HG03521 (cell line): Measurements from ENCODE around the gene KDM7A.
A peak's percentile ranks its signal among the peaks of the same experiment; 100 is the strongest.

Source experiments
- ATAC-seq: cut with Tn5 transposase; IDR thresholded peaks from one replicate; pipeline ENCODE4 v1.9.1; 2021; ENCODE audit warnings: mild to moderate bottlenecking, moderate library complexity; ENCODE audit not compliant: unreplicated experiment

Gene KDM7A, protein sequence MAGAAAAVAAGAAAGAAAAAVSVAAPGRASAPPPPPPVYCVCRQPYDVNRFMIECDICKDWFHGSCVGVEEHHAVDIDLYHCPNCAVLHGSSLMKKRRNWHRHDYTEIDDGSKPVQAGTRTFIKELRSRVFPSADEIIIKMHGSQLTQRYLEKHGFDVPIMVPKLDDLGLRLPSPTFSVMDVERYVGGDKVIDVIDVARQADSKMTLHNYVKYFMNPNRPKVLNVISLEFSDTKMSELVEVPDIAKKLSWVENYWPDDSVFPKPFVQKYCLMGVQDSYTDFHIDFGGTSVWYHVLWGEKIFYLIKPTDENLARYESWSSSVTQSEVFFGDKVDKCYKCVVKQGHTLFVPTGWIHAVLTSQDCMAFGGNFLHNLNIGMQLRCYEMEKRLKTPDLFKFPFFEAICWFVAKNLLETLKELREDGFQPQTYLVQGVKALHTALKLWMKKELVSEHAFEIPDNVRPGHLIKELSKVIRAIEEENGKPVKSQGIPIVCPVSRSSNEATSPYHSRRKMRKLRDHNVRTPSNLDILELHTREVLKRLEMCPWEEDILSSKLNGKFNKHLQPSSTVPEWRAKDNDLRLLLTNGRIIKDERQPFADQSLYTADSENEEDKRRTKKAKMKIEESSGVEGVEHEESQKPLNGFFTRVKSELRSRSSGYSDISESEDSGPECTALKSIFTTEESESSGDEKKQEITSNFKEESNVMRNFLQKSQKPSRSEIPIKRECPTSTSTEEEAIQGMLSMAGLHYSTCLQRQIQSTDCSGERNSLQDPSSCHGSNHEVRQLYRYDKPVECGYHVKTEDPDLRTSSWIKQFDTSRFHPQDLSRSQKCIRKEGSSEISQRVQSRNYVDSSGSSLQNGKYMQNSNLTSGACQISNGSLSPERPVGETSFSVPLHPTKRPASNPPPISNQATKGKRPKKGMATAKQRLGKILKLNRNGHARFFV

DNA sequence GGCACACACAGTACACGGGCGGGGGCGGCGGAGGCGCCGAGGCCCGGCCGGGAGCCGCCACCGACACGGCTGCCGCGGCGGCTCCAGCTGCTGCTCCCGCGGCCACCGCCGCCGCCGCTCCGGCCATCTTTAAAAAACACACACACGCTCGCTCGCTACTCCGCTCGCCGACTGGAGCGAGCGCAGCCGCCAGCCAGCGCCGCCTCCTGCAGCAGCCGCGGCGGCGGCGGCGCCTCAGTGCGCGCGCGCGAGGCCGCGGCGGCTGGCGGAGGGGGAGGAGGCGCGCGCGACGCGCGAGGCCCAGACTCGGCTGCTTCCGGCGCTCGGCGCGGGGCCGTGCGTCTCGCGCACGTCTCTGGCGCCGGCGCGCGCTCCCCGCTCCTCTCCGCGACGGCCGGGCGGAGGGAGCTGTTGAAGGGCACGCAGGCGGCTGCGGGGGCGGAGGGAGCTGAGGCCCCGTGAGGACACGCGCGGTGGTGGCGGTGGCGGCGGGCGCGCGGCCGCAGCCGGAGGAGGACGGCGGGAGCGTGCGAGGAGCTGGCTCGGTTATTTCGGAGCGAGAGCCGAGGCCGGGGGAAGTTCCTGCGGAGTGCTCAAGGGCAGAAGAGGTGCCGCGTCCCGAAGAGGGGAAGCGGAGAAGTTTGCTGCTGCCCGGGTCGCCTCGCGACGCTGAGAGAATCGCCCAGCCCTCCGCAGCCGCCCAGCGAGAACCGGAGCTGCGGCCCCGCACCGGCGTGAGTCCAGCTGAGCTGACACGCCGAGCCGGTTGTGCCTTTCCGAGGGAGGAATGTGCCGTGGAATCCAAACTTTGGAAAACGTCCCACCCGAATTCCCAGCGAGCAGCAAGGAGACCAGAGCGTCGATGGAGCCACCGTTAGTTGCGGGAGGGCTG is at the start of gene KDM7A:
Gene KDM7A, minus strand, starts transcription at position 173 of the 892 bp plus-strand sequence. Its CDS starts 46 bp downstream, at position 127.
- ATAC-seq = peak; percentile 69

GRCh38 chr7:140225562-140226249 is 48.9 kb upstream of the KDM7A start:
- no peak for ATAC-seq

GRCh38 chr7:140223515-140224221 is 46.9 kb upstream of the KDM7A start:
- ATAC-seq = no peak

DNA sequence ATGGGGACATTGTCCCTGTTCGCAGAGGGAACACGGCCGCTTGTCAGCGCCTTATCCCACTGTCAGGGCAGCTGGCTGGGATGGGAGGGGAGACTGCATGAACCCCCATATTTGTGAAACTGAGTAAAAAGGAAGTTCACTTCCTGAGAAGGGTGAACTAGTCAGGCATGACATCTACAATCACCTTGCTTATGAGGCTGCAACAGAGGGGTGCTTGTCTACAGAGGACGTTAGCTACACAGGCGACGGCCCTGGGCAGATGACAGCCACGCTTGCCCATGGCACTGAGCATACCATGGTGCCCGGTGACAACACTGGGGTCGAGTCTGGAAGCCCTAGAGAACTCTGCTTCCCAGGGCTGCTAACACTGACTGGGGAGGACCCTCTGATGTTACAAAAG is 46.0 kb upstream of the KDM7A start:
- ATAC-seq = no peak

DNA sequence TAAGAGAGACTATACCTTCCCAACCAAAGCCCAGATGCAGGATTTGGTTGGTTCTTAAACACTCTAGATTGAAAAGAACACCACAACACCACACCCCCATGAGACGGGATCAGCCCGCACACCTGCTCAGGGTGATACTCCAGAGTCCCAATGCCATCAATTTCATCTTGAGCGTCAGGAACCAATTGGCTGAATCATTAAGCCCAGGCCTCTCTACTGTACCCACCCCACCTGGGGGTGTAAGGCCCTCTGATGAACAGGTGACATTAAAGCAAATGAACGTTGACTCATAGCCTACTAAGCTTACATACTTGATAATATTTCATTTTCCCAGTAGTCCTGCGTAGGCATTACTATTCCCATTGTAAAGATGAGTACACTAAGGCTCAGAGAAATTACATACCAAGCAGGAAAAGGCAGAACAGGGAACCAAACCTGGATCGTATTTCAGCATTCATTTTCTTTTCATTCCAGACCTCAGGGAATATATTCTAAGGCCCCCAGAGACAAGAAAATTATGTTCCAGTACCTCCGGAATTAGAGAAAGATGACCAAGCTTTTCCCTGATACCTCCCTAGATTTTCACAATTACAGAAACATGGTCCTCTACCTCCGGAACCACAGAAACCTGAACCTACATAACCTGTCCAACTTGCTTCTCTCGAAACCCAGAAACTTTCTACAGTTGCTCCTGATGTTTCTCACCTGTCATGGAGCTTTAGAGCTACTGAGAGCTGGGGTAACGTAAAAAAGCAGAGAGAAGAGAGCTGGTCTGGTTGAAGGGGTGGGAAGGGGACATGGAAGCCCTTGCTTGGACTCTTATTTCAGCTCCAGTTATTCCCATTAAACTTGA is 43.1 kb upstream of the KDM7A start:
- ATAC-seq = no peak

- no peak for ATAC-seq
These were observed 41.9 kb upstream of the KDM7A start for GRCh38 chr7:140218656-140219055.

GRCh38 chr7:140217750-140218501 is 41.1 kb upstream of the KDM7A start:
- ATAC-seq = no peak

DNA sequence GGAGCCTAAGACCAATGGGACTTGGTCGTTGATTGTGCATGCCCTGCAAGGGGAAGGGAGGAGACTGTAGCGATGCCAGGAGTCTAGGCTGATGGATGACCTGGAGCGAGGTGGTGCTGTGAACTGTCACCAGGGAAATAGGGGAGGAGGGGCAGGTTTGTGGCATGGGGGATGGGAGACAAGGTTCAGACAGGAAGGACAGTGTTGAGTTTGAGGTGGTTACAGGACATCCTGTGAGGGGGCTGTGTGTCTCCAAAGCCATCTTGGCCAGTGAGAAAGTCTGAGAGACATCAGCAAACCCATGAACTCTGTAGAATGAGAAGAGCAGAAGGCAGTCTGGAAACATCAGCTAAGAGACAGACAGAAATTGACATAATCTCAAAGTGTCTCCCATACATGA is 38.5 kb upstream of the KDM7A start:
- no peak for ATAC-seq

DNA sequence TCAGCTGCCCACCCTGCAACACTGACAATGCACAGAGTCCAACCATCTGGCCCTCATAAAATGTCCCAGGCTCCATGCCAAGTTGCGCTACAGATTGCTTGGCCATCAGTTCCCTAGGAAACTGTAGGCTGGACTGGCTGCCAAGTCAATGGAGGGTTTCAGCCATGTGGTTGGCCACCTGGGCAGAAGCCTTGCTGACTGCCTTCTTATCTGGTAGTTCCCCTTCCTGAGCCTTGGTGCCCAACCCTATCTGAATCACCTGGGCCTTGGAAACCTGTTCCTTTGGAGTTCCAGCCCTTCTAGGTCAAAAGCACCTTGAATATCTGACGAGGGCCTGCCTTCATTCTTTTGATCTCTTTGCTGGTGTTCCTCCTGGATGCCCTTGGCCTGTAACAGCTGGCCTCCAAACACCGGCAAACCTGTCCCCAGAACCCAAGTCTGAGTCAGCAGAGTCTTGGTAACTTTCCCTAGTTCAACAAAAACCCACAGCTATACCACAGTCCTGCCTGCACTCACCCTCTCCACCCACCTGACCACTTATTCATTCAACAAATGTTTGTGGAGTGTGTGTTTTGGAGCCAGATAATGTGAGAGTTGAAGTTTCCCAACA is 37.4 kb upstream of the KDM7A start:
- ATAC-seq = no peak

- peak; percentile 28 for ATAC-seq
These were observed 36.9 kb upstream of the KDM7A start for GRCh38 chr7:140213684-140214074.

- ATAC-seq = peak; percentile 52
These were observed 35.5 kb upstream of the KDM7A start for GRCh38 chr7:140212100-140212881.

- no peak for ATAC-seq
These were observed 34.9 kb upstream of the KDM7A start for GRCh38 chr7:140211698-140212097.

GRCh38 chr7:140209866-140210609 is 33.3 kb upstream of the KDM7A start:
- ATAC-seq = peak; percentile 80

GRCh38 chr7:140206616-140207389 is 30.0 kb upstream of the KDM7A start:
- no peak for ATAC-seq

GRCh38 chr7:140205600-140205999 is 28.8 kb upstream of the KDM7A start:
- ATAC-seq = no peak
